Nephron progenitor cell (in vitro differentiated cells): ENCODE measurements around the gene AGBL2.
"Not testable (repeated sequence)": the region's sequence is repeated elsewhere in the genome, so short reads cannot be mapped to it uniquely, and the experiment has no call there.

Experiments
- DNase-seq: peaks from one replicate; pipeline ENCODE4 v3.0.0; 2021
- H3K27ac Mint-ChIP-seq: 2 replicates; pipeline ENCODE4 v1.8.0; 2021; ENCODE audit warnings: mild to moderate bottlenecking, moderate library complexity, mixed read lengths
- H3K27me3 Mint-ChIP-seq: 2 replicates; pipeline ENCODE4 v1.8.0; 2021; ENCODE audit warnings: mild to moderate bottlenecking, low read depth, mixed read lengths; ENCODE audit not compliant: poor library complexity
- H3K36me3 Mint-ChIP-seq: 2 replicates; pipeline ENCODE4 v1.8.0; 2021; ENCODE audit warnings: low read depth, mixed read lengths
- H3K4me1 Mint-ChIP-seq: 2 replicates; pipeline ENCODE4 v1.8.0; 2021; ENCODE audit warnings: mixed read lengths
- H3K4me3 Mint-ChIP-seq: 2 replicates; pipeline ENCODE4 v1.8.0; 2021; ENCODE audit warnings: mild to moderate bottlenecking, moderate library complexity, mixed read lengths
- H3K9me3 Mint-ChIP-seq: 2 replicates; pipeline ENCODE4 v1.8.0; 2021; ENCODE audit warnings: mild to moderate bottlenecking, moderate library complexity, mixed read lengths
- CTCF ChIP-seq: fragments of 200-600 bp; sonication (generic); IDR thresholded peaks from 2 replicates; pipeline ENCODE4 v1.5.0; 2021; ENCODE audit warnings: antibody characterized with exemption

The AGBL2 gene

GRCh38 chr11:47723041-47723440 is 7.9 kb upstream of the AGBL2 start:
- no peak overlapping the region for H3K4me3 Mint-ChIP-seq
- H3K4me1 Mint-ChIP-seq = no peaks in the 10 kb centered on the region
- DNase-seq = no peak
- H3K27ac Mint-ChIP-seq = peak overlapping the region; percentile 39
- TF ChIP-seq CTCF = no peak
- H3K36me3 Mint-ChIP-seq = peaks cover 69% of the 10 kb centered on the region
- H3K9me3 Mint-ChIP-seq = no peaks in the 10 kb centered on the region
- H3K27me3 Mint-ChIP-seq = peaks cover 3% of the 10 kb centered on the region

GRCh38 chr11:47720651-47721050 is 5.5 kb upstream of the AGBL2 start:
- Mint-ChIP-seq H3K4me1 (peaks cover under 1% of the 10 kb centered on the region), H3K27me3 (peaks cover 3% of the 10 kb centered on the region), H3K9me3 (no peaks in the 10 kb centered on the region), H3K27ac (no peak overlapping the region), H3K4me3 (no peak overlapping the region), H3K36me3 (peaks cover 72% of the 10 kb centered on the region)
- TF ChIP-seq CTCF = no peak
- DNase-seq = no peak

DNA sequence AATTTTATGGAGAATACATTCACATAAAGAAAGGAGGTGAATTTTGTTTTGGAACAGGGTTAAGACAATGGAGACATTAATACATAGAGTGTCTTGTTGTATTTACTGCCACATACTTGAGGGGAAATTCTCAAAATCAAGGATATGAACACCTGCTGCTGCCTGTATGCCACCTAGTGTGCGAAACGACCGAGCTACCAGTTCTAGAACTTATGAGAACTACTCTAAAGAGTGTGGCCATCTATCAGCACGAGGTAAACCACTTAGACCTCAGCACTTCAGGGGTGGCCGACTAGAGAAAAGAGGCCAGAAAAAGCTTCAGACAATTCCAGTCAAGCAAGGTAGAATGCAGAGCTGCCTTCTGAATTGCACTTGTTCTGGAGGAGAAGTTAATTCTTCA is 1.5 kb upstream of the AGBL2 start:
- no peak overlapping the region for H3K4me3 Mint-ChIP-seq
- H3K27ac Mint-ChIP-seq = peak overlapping the region; percentile 92
- no peak for TF ChIP-seq CTCF
- H3K9me3 Mint-ChIP-seq = no peaks in the 10 kb centered on the region
- H3K4me1 Mint-ChIP-seq = peaks cover 20% of the 10 kb centered on the region
- peaks cover 11% of the 10 kb centered on the region for H3K27me3 Mint-ChIP-seq
- H3K36me3 Mint-ChIP-seq = peaks cover 42% of the 10 kb centered on the region
- no peak for DNase-seq

DNA sequence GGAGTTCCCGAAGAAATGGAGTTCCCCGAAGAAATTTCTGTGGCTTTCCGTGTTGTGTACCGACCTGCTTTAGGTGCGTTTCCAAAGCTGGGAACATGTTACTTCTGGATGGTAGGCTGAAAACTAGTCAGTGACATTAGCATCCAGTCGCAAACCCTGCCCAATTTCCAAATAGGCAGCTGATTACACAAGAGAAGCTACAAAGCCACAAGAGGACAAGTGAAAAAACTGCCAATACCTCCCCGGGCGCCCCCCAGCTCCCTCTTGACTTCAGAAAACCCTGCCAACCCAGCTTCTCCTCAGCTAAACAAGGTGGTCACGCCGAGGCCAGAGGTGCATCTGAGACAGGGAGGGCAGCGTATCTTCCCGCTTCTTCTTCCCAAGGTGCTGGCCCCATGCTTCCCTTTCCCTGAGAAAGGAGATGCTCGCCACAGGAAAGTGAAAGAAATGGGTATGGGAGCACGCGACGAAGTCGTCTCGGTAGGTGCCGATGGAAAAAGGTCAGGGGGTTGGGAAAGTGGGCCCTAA is 551 bp downstream of the AGBL2 start:
- Mint-ChIP-seq H3K4me1 (peaks cover 25% of the 10 kb centered on the region), H3K9me3 (no peaks in the 10 kb centered on the region), H3K4me3 (peak overlapping the region; percentile 95), H3K27me3 (peaks cover 8% of the 10 kb centered on the region), H3K27ac (peak overlapping the region; percentile 73), H3K36me3 (peaks cover 28% of the 10 kb centered on the region)
- DNase-seq = no peak
- TF ChIP-seq CTCF = no peak

DNA sequence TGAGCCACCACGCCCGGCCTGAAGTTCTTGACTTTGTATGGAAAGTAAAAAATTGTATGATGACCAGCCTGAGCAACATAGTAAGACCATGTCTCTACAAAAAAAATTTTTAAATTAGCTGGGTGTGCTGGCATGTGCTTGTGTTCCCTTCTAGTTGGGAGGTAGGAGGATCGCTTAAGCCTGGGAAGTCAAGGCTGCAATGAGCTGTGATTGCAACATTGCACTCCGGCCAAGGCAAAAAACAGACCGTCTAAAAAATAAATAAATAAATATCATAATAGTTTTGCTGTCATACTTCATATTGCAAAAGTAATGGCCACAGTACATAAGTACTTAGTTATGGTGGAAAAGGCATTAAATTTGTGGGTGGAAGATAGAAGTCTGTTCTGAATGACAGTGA is 3.4 kb downstream of the AGBL2 start:
- H3K9me3 Mint-ChIP-seq = peaks cover 9% of the 10 kb centered on the region
- no peak overlapping the region for H3K4me3 Mint-ChIP-seq
- H3K4me1 Mint-ChIP-seq = peaks cover 25% of the 10 kb centered on the region
- TF ChIP-seq CTCF = no peak
- H3K27me3 Mint-ChIP-seq = peaks cover 8% of the 10 kb centered on the region
- peaks cover 9% of the 10 kb centered on the region for H3K36me3 Mint-ChIP-seq
- no peak for DNase-seq
- no peak overlapping the region for H3K27ac Mint-ChIP-seq

GRCh38 chr11:47711225-47711624 is 3.9 kb downstream of the AGBL2 start:
- Mint-ChIP-seq H3K4me3 (no peak overlapping the region), H3K27me3 (peaks cover 8% of the 10 kb centered on the region), H3K36me3 (peaks cover 3% of the 10 kb centered on the region), H3K27ac (no peak overlapping the region), H3K4me1 (peaks cover 25% of the 10 kb centered on the region), H3K9me3 (peaks cover 9% of the 10 kb centered on the region)
- no peak for TF ChIP-seq CTCF
- no peak for DNase-seq

DNA sequence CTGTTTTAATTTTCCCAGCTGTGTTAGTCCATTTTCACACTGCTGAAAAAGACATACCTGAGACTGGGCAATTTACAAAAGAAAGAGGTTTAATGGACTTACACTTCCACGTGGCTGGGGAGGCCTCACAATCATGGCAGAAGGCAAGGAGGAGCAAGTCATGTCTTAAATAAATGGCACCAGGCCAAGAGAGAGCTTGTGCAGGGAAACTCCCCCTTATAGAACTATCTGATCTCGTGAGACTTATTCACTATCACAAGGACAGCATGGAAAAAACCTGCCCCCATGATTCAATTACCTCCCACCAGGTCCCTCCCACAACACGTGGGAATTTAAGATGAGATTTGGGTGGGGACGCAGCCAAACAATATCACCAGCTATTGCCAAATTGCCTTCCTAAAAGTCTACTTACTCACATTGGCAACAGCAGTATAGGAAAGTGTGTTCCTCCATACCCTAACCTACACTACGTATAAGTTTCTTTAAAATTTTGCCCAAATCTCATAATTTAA is 7.8 kb downstream of the AGBL2 start:
- not testable (repeated sequence) for H3K36me3 Mint-ChIP-seq, H3K9me3 Mint-ChIP-seq, H3K4me1 Mint-ChIP-seq, H3K27ac Mint-ChIP-seq, DNase-seq, H3K27me3 Mint-ChIP-seq, H3K4me3 Mint-ChIP-seq
